ENCODE data around the gene MINDY4.

The MINDY4 gene

DNA sequence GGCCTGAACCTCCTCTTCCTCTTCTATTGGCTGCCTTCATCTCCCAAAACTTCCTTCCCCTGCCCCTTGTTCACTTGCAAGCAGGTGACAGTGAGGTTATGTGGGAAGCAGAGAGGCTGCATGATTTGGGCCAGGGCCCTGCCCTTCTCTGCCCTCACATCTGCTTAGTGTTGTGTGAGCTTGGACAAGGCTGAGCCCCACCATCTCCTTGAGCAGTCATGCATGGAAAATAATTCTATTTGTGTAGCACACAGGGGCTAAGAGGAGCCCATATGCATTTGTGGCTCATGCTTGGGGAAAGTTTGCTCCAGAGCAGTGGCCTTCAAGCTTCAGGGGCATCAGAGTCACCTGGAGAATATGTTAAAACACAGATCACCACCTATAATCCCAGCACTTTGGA is 113.7 kb downstream of the MINDY4 start:
- no peak for DNase-seq

DNA sequence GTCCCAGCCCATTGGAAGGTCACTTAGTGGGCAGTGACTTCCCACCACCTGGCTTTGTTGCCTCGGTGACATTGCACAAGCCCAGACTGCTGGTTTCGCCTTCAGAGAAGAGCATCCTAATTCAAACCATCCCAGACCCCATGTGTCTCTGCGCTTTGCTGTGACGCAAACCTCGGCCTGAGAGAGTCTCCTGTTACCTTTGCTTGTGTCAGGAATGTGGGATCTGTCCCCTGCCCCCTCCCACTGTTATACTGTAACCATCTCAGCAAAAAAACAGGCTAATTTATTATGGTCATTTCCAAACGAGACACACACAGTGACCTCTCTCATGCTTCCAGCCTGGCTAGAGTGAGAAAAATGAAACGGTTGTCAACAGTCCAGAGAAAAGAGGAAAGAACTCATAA is 115.4 kb downstream of the MINDY4 start:
- DNase-seq, result no peak

DNA sequence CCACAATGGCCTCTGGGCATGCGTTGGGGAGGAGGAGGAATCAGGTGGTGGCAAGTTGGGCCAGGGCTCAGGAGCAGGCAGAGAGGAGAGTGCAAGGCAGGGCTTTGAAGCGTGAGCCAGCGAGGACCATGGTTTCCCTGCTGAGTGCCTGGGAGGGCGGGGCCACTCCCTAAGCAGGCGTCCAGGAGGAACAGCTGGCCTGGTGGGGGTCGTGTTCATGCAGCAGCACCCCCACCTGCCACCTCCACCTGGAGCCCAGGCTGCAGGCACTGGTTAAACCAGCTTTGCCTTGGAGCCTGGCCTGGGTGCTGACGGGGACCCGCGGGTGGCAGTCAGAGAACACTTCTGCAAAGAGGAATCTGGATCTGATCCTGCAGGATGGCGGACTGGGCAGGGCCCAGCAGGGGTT is 116.3 kb downstream of the MINDY4 start:
- no peak for DNase-seq

DNA sequence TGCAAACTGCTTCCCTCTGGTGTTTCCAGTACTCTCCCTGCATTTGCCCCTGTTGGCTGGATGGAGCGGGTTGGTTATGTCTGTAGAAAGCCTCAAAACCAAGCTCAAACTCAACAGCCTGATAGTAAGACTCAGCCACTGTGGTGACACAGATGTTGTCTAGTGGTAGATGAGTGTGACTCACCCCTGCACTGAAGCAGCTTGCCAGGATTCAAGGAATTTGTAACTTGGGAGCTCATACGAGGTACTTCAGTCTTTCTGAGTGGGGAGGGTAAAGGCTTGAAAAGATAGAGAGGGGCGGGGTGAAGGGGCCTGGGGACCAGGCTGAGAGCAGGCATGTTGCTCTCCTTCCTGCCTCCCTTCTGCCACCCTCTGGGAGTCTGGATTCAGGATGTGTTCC is 117.5 kb downstream of the MINDY4 start:
- DNase-seq, result no peak

DNA sequence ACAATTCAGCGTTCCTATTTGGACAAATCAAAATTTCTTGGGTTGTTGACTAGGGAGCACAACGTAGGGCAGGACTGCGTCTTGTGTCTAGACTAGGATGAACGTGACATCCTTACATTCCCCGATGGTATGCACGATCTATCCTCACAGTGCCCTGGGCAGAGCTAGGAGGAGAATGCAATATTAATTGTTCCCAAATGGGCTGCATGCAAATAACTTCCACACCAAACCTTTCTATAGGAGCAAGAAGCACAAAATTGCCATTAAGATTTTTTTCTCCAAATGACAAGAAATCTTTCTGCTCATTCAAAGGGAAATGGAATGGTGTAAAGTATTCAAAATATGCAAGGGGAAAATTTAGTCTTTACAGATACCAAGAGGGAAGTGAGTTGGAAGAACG is 119.0 kb downstream of the MINDY4 start:
- DNase-seq, result no peak

DNA sequence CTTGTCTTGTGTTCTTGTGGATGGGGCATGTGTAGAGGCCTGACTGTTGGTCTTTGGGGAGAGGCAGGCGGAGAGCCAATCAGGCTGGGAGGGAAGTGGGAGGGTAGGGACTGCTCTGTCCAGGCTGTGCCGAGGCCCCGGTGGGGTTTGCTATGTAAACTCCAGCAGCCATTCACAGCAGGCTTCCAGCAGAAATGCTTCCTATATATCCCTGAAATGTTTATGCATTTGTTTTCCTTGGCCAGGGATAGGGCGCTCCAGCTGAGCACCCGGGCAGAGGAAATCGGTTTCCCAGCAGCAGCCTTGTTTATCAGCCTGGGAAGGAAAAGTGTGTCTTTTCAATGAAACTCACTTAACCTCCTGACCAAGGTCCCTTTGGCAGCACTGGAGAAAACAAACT is 122.1 kb downstream of the MINDY4 start:
- peak; percentile 71 for DNase-seq

DNA sequence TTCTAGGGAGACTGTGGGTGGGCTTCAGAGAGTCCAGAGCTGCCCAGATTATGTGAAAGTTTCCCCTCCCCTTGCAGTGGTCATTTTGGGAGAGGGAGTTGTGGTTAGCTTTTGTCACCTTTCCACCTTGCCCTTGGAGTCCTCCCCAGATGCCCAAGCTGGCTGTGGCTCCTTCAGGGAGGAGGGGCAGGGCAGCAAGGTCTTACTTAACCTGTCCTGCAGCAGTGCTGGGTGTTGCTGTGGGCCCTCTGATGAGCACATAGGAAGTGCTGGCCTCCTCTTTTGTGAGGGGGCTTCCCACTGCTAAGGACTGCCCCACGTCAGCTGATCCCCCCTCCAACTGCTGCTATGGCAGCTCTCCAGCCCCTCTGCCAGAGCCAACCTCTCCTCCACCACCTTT is 122.8 kb downstream of the MINDY4 start:
- DNase-seq, result no peak

DNA sequence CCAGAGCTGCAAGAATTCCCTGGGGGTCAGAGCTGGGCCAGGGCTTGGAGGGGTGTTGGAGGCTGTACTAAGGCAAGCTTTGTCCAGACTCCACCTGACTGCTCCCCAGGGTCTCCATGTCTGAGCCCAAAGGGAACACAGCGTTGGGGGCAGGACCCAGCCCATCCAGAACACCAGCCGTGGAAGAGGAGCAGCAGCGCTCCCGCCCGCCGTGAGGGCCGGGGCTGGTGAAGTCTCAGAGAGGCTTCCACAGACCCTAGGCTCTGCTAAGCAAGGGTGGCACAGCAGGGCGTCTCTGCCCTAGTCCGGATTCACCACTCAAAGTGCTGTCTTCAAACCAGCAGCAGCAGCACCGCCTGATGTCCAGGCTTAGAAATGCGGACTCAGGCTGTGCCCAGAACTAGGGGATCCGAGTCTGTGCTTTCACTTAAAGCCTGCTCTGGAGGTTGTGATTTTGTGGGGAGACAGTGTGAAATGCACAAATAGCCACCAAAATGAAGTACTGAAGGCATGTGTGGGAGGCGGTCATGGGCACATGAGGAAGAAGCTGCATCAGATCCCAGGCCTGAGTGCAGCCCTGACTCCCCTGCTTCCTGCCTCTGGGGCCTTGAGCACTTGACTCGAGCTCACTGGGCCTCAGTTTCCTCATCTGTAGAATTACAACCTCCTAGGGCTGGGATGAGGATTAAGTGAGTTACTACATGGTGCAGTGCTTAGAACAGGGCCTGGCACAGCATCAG is 123.8 kb downstream of the MINDY4 start:
- no peak for DNase-seq

DNA sequence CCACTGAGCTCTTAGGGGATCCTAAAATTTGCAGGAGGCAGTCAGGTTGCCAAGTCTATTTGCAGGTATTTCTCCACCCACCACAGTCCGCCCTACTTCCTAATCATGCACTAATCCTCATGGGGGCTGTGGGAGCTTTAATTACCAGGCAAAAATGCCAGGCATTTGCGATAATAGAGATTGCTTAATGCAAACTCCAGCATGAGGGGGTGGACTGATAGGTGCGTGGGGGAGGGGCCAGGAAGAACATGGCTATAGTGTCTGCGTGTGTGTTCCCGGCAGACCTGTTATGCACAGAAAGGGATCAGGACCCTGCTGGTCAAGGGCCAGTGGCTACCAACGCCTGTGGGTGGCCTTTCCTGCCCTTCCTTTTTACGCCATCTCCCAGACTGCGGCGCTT is 124.8 kb downstream of the MINDY4 start:
- no peak for DNase-seq

DNA sequence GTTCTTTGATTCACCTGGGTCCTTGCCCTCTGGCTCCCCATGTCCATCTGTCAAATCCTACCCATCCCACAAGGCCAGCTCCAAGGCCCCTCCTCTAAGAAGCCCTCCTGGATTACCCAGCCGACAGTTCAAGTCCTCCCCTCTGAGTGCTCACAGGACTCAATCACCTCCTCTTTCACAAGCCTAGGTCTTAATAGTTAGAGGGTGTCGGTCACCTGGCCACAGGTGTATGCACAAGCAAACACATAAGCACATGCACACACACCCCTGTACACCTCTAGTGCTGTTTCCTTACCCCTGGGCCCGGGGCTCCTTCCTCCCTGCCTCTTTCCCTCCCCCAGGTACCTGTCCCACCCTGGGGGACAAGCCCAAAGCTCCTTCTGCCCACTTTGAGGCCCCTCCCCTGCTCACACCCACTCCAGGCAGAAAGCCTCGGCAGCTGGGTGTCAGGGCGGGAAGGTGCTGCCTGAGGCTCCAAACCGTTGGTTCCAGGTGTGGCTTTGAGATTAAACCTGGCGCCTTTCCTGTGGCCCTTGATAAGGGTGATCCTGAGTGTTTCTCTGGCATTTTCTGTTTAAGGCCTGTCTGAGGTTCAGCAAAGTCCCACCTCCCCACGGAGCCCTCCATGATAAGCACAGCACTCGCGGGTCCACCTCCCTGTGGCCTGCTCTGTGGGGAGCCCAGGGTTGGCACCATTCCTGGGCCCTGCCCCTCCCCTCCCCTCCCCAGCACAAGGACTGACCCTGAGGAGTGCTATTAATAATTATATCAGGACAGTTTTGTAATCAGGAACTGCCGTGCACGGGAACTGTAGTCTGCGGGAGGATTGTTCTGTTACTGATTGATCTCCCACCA is 125.8 kb downstream of the MINDY4 start:
- no peak for DNase-seq

DNA sequence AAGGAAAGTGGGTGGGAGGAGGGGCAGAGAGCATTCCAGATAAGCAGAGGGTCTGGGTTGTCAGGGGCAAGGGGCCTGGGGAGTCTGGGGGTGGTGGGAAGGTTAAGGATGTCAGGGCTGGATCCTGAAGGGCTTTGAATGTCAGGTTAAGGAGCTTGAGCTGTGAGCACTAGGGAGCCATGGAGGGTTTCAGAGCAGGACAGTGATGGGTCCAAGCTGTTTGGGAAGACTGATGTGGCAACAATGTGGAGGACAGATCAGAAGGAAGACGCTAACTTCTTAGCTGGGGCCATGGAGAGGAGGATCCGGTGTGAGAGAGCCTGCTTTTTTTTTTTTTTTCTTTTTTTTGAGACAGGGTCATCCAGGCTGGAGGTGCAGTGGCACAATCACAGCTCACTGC is 126.6 kb downstream of the MINDY4 start:
- no peak for DNase-seq

DNA sequence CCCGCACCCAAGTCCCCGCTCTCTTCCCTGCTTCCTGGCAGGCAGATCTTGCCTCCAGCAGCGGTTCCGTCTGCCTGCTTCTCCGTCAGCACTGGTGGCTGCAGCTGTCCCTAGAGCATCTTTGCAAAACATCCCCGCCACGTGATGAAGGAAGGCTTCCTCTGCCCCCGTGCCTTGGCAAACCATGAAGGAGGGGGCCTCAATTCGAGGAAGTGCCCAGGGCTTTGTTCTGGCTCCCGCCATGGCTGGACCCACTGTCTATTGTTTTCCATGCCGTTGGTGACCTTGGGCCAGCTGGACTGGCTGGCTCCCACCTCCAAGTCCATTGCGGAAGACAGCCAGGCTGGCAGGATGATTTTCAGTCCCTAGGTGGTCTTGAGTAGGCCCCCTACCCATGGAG is 127.2 kb downstream of the MINDY4 start:
- DNase-seq, result no peak

DNA sequence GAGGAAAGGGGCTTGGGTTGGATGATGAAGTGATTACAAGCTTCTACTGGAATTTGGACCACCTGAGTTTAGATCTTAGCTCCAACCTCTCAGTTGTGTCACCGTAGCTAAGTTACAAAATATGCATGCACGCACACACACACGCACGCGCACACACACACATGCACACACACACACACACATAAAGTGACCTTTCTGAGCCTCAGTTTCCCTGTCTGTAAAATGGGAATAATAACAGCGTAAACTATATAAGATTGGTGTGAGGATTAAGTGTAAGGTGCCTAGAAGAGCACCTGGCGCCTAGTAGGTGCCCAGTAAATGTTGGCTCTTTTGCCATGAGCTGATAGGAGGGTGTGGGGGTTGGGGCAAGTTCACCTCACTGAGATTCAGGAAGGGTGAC is 127.8 kb downstream of the MINDY4 start:
- no peak for DNase-seq

DNA sequence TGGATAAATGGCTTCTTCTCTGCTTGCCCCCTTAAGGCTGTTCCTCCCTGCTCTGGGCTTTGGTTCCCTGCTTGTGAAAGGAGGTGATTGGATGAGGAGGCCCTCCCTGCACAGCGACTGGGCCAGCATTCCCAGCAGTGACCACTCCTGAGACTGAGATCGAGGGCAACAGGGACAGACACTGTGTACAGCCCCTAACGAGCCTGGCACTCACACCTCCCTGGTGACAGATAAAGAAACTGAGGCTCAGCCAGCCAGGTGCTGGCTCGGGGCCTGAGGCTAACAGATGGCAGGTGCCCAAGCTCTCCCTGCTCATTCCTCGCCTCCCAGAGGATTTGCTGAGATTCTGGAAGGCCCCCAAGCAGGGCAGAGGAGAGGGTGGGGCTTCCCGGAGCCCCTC is 128.4 kb downstream of the MINDY4 start:
- no peak for DNase-seq

DNA sequence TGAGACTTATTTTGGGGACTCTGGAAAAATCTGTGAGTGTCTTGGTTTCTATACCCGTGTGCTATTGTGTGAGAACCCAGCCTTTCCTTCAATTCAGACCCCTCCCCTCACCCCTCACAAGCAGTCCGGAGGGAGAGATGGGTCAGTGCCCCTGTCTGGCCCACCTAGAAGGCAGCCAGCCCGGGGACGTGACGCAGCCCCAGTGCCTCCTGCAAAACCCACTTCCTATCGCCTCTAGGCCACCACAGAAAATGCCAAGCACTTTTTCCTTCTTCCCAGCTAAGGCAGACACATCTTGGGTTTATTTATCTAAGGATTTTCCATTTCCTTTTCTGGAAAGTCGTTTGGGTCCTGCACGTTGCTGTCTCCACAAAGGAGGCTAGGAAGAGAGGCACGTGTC is 128.8 kb downstream of the MINDY4 start:
- DNase-seq, result no peak

DNA sequence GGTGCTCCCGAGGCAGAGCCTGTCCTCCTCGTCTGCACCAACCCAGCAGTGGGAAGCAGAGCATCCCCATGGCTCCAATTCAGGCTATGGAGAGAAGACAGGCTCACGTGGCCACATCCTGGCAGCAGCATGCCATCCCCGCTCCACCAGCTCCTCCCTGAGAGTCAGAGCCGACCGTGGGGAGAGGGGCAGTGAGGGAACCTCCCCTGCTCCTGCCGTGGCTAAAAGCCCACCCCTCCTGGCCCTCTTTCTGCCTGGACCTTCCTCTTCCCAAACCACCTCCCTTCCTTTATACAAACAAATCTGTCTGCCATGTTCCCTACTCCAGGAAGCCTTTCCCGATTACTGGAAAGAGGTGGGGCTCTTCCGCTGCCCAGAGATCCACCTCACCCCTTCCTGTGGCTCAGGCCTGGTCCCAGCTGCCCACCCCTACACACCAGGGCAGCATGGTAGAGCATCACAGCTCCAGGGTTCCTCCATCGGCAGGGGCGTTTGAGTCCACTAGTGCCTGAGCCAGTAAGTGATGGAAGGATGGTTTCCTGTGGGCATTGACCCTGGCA is 129.7 kb downstream of the MINDY4 start:
- no peak for DNase-seq

DNA sequence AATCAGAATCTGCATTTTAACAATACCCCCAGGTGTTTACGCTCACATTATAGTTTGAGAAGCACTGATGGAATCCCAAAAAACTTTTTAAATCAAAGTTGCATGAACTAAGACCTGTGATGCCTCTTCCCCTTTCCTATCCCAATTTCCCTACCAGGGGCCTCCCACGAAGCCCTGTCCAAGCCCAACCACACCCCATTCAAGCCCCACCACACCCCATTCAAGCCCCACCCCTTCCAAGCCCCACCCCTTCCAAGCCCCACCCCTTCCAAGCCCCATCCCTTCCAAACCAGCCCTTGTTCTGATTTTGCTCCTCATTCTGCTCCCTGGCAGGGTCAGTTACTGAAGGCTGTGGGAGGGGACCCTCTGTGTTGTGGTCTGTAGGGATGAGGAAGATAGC is 130.6 kb downstream of the MINDY4 start:
- no peak for DNase-seq

DNA sequence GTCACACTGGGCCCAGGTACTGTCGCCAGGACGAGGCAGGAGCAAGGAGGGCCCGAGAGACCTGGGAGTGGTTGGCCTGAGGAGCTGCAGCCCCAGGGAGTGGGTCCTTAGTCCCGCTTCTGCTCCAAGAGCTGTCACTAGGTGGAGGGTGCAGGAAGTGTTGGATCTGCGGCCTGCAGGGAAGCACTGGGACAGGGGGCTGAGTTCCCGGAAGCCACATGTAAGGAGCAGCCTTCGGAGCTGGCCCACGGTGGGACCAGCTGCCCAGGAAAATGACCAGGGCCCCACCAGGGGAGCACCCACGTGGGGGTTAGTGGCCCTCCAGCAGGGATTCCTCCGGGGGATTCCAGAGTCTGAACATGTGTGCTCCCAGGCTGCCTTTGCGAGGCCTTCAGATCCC is 131.2 kb downstream of the MINDY4 start:
- DNase-seq, result no peak

DNA sequence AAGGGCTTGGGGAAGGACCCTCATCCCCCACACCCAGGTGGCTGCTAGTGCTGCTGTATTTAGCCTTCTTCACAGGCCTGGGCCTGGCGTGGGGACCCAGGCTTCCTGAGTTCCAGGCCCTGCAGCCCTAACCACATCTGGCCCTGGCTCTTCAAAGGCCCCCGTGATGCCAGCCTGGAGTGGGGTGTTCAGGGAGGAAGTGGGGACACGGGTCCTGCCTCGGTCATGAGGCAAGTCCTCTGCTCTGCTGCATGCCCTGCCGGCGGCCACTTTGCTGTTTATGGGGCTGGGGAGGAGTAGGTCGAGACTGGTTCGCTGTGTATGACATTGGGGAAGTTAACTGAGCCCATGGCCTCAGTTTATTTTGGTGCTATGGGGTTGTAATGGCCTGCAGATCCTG is 131.9 kb downstream of the MINDY4 start:
- no peak for DNase-seq

DNA sequence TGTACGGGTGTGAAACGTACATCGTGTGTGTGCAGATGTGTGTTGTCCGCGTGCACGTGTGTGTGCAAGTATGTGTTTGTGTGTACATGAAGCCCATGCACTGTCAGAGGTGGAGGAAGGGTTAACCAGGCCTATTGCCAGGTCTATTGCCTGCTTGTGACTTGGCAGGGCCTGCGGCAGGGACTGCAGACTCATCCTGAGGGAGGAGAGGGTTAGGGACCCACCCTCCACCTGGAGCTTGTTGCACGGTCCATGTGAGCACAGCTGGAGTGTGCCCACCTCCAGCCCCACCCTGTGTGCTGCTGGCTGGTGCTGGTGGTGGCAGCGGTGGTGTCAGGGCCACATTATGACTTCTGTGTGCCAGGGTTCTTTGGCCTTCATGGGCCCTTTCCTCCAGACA is 133.3 kb downstream of the MINDY4 start:
- DNase-seq, result no peak

DNA sequence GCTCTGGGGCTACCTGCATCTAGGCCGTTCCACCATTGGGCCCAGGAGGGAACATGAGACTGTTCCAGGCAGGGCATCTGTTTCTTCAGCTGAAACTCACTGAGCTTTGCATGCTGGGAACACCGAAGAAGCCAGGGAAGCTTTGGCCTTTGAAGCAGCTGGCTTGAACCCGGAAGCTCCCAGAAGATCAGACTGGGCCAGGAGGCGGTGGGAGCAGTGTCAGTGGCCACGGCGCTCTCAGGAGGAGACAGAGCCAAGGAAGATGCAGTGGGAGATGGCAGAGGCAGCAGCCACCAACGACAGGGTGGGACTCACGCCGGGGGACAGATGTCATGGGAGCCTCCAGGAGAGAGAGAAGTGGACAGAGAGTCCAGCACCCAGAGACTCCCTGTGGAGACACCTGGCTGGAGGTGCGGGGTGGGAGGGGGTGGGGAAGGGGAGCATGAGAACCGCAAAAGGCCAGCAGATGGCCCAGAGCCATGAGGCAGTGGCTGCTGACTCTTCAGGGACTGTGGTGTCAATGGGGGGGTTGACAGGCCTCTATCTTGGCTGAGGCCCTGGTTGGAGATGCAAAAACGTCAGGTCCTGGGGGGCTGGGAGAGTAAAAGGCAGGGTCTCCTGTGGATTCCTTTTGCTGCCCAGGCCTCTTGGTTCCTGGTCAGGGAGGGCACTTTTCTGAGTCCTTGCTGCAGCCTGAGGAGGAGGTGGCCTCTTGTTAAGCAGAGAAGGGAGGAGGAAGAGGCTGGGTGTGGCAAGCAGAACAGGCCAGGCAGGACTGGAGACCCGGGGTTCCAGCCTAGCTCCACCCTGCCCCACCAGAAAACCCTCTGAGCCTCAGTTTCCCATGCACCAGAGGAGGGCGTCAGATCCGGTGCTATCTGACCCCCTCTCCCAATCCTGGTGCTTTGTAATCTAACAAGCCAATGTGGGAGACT is 134.1 kb downstream of the MINDY4 start:
- DNase-seq, result no peak

DNA sequence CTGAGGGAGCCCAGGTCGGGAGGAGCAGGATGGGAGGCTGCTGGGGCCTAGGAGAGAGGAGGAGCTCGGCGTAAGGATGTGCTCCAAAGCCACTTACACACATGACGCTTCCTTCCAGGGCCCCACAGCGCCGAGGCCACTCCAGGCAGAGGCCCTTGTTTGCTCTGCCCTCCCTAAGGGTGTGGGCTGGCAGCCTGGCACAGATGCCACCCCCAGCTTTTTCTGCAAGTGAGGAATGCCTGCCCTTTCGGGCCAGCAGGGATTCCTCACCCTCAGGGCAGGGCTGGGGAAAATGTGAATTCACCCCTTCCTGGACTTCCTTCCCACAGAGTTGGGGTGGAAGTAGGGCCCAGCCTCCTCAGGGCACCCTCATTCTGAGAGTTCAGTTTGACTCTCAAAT is 134.8 kb downstream of the MINDY4 start:
- no peak for DNase-seq

Measured in right forelimb (tissue), 1 donor.